Mucosa of gallbladder (tissue), 1 donor: ENCODE measurements around the gene DBT. TPM values are rescaled to one million over a fixed set of nuclear protein-coding genes. Genes with fewer than 3 reads are reported as not detected.
"Not testable (repeated sequence)": the region's sequence is repeated elsewhere in the genome, so short reads cannot be mapped to it uniquely, and the experiment has no call there.

Source experiments
- DNase-seq: peaks from one replicate; pipeline ENCODE4 v3.0.0-alpha.2; 2020; ENCODE audit warnings: low spot score
- total RNA-seq: library from RNA; stranded (reverse); gene quantifications from one replicate; pipeline ENCODE4 v1.2.1, GENCODE V29; 2021
- donor health status: DM: no; HTN: no; CAD: no.

DBT gene
- total RNA-seq, 1 donor from 2014 or later, result 17.0 TPM

DNA sequence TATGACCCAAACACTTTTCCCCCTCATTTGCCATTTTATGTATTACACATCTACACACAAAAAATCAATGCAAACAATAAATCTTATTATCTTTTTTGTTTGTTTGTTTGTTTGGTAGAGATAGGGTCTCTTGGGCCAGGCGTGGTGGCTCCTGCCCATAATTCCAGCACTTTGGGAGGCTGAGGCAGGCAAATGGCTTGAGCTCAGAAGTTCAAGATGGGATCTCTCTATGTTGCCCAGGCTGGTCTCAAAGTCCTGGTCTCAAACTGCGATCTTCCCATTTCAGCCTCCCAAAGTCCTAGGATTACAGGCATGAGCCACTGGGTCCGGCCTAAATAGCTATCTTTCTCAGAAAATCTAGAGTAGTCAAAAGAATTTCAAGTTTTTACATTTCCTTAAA lies 1.2 kb upstream of the DBT start:
- no peak for DNase-seq

DNA sequence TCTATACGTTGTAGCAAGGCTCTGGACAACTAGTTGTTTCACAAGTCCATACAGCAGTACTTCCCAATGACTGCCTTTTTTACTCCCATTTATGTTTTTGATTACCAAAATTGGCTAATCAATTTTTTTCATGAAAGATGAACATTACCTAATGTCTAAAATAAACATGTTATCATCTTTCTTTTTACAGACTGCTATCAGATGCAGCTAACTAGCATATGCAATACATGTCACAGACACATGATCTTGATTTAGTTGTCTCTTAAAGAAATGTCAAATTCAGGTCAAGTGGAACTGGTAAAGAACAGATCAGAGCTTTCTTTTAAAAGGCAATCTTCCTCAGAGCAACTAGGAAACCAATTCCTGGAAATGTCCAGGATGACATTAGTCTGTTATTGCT lies 630 bp upstream of the DBT start:
- no peak for DNase-seq

DNA sequence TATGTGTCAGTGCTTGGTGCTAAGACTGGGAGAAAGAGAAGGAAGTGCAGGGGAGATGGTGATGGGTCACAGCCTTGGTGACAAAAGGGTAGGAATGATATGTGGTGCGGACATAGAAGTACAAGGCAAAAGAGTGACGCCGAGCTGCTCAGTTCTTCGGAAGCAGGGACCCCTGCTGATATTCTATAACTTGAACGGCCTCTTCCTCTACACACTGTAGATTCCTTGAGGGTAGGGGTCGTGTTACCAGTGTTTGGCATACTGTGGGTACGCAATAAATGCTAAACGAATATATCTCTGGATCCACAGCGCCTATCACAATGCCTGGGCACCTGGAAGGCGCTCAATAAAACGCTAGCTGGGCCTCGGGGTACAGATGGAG lies 488 bp downstream of the DBT start:
- no peak for DNase-seq

DNA sequence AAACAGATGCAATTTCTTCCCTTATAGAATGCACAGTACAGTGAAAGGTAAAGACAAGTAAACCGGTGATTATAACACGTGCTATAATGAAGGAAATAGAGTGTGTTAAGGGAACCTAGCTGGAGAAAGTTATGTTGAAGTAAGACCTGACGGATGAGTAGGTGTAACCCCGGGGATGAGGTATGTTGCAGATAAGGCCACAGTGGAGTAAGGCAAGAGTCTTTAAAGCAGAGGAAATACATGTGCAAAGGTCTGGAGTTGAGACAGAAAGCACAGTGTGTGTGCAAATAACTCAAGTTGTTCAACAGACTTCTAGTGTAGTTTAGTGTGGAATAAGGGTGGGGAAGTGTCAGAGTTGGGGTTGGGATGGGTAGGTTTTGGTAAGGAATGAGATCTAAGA lies 2.9 kb downstream of the DBT start:
- DNase-seq, result no peak

DNA sequence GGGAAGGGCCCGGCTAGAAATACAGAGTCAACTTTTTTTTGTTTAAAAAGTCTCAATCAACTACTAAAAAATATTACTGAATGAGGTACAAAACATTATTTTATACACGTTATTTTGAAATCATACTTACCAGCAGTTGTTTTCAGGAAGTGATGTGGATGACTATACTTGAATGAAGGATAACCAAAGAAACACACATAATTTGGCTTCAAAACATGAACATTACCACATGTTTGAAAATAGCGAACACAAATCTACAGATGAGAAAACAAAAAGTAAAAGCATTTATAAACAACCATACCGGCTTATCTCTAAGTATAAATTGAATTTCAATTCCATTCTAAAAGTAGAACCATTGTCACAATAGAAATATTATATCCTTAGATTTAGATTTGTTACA lies 9.0 kb downstream of the DBT start:
- DNase-seq, result no peak

DNA sequence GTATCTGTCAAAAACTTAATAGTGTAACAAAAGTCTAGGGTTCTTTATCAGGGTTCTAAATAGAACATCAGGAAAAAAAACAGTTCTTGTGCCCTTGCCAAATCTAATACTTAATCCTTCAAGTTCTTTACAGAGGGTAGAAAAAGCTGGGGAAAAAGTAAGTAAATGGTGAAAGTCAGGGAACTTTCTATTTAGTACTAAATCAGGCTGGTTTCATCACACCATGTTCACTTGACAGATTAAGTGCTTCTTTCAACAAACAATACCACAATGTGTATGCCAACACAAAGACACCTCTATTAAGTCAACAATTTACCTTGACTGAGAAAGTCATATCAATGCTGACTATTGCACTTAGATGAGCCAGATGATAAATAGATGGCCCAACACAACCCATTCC lies 9.7 kb downstream of the DBT start:
- no peak for DNase-seq

DNA sequence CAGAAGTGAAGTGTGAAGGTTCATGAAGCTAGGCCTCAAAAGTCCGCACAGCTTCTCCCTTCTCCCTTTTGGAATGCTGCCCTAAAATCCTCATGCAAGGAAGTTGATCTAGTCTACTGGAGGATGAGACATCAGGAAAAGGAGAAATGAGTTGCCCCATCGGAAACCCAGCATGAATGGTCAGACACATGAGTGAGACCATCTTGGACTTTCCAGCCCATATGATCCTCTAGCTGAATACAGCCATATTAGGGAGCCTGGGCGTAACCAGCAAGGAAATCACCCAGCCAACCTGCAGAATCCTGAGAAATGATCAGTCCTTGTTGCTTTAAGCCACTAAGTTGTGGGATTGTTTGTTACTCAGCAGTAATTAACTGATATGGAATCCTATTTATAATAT lies 12.5 kb downstream of the DBT start:
- DNase-seq, result no peak

DNA sequence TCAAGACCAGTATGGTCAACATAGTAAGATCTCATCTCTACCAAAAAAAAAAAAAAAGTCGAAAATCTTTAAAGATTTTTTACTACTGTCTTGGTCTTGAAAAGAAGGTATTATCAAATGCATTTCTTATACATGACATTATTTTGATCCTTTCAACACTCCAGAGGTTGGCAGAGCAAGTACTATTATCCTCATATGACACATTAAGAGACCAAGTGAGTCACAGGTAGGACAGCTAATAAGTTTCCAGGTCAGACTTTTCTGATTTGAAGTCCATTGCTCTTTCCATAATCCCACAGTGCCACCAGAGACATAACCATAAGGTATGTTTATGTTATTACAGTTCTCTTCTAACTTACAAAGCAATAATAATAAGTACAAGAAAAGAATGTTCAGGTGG lies 15.2 kb downstream of the DBT start:
- DNase-seq, result no peak

DNA sequence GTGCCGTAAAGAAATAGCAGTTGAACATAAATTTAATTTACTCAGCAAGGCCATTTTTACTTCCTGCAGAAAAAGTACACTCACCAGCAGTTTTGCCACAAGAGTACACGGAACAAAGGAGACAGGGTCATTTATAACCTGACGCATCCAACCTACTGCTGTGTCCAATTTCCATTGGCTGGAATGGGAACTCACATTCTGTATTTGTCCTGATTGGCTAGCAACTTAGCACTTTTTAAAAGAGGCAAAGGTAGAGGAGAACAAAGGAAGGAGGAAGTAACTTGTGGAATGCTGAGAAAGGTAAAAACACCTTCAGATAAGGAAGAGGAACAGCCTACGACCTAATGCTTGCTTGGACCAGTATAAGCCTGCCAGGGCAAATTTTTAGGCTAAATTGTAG lies 16.1 kb downstream of the DBT start:
- not testable (repeated sequence) for DNase-seq

DNA sequence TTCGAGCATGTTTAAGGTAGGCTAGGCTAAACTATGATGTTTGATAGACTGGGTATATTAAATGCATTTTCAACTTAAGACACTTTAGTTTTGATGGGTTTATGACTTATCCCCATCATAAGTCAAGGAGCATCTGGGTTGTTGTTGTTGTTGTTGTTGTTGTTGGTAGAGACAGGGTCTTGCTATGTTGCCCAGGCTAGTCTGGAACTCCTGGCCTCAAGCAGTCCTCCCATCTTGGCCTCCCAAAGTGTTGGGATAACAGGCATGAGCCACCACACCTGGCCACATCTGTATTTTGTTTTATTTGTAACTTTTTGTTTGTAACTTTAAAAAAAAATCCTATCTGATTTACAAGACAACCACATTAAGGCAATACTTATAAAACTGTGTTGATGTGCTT lies 17.5 kb downstream of the DBT start:
- no peak for DNase-seq

DNA sequence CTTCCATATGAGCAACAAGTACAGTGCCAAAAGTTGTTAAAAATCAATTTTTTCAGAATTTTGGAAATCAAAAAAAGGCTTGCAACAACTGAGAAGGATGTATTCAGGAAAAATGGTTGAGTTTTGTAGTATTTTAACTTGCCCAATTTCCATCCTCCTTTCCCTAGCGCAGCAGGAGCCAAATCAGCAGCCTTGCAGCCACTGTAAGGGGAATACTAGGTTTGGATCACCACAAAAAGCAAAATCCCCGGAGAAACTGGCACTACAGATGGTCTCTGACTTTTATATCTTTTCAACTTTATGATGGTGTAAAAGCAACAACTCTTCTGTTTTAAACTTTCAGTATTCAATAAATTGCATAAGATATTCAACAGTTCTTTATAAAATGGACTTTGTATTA lies 17.9 kb downstream of the DBT start:
- DNase-seq, result no peak

DNA sequence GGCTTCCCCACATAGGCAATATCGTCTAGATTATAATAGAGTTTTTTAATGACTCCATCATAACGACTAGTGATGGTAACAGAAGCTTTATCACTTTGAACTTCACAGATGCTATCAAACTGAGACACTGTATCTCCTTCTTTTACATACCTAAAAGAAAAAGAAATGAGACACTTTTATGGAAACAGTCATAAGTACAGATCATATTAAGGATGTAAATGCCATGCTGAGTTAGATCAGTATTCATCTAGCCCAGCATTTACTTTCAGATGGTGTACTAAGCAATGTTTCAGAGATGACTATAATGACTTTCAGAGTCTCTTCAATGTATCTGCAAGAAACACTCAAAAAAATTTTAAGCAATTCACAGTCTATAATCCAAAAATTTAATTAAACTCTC lies 18.9 kb downstream of the DBT start:
- DNase-seq, result no peak

DNA sequence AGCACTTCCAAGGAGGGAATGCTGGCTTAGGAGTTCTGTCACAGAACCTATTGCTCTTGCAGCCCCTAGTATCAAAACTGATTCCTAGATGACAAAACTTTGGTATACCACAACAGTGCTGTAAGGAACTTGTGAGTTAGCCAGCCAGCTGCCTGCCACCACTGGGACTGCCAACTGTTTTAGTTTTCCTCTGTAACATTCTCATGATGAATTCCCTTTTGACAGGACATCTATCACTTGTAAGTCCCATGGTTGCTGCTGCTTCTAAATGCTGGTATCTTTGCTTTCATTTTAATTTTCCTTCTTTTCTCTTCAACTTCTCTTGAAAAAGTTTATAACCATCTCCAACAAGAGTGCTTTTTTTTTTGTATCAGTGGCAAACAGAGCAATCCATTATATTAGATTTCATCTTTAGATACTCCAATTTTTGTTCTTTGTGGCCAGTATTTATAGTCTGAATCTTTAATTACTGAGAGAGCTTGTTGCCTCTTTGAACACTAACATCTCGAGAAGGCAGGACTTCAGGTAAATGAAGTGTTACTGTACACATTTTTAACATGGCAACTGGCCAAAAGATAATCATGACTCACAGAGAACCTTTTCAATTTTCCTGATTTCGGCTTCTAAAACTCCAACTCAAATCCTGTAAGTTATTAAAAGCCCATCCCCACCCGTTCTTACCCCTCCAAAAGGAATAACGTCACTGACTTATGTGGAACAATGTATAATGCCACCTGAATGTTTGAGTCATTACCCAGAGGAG lies 19.8 kb downstream of the DBT start:
- no peak for DNase-seq

DNA sequence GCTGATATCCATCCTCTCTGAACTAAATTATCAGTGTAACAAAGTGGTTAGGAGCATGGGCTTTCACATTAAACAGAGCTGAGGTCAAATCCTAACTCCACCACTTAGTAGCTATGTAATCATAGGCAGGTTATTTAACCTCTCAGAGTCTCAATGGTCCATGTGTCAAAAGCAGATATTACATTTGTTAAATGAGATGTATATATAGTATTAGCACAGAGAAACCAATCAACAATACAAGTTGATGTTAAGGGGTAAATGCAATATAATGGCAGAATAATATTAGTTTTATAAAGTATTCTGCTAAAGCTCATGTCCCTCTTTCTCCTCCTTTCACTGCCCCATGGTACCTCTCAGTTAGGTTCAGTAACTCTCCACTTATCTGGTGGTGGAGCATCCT lies 27.2 kb downstream of the DBT start:
- no peak for DNase-seq

DNA sequence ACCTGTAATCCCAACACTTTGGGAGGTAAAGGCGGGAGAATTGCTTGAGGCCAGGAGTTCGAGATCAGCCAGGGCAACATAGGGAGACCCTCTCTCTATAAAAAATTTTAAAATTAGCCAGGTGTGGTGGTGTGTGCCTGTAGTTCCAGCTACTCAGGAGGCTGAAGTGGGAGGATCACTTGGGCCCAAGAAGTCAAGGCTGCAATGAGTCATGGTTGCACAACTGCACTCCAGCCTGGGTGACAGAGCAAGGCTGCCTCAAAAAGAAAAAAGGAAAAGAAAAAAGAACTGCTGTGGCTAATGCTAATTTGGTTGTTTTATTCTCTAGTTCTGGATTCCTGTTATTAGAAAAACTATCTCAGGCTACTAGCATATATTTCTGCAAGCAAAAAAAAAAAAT lies 29.8 kb downstream of the DBT start:
- no peak for DNase-seq

DNA sequence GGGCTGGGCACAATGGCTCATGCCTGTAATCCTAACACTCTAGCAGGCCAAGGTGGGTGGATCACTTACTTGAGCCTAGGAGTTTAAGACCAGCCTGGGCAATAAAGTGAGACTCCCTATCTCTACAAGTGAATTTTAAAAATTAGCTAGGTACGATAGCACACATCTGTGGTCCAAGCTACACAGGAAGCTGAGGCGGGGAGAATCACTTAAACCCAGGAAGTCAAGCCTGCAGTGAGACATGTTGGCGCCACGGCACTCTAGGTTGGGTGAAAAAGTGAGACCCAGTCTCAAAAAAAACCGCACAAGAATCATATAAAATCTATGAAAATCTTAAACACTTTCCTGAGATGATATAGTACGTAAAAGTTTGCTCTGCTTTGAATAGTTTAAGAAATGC lies 30.2 kb downstream of the DBT start:
- DNase-seq, result no peak

DNA sequence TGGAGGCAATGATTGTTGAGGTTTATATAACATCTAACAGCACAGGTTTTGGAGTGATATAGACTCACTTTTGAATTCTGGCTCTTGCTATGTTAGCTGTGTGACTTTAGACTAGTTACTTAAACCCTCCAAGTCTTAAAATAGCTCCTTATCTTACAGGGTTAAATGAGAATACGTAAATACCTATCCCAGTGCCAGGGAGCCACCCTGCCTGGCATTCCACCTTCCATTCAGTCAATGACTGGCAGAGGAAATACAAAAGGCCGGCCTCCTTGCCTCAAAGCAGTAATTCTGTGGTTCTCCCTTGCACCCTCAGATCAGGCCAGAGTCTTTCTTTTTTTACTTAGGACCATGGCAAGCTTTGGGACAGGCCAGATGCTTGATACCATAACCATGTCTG lies 31.8 kb downstream of the DBT start:
- no peak for DNase-seq

DNA sequence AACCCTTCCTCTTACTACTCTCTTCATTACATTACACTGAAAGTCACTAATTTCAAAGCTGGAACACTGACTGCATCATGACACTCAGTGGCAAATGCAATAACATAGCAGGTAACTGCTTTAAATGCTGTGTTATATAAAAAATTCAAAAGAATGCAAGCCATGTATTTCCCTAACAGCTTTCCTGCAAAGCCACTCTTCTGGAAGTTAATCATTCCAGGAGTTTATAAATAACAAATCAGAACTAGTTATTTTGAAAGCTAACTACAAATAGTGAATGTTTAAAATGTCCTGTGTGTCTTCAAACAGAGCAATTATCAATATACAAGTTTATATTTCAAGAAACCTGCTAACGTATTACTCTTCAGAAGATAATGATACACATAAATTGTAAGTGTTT lies 34.5 kb downstream of the DBT start:
- DNase-seq, result no peak

DNA sequence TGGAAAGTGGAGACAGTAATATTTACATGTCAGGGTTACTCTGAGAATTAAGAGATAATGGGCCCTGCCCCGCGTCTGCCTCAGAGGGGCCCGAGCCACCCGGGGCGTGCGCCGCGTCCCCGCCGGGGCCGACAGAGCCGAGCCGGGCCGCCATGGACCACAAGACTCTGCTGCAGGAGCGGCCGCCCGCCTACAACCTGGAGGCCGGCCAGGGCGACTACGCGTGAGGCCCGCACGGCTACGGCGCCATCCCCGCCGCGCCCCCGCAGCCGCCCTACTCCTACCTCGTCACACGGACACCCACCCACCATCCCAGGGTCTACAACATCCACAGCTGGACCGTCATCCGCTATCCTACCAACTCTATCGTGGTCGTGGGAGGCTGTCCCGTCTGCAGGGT lies 36.5 kb downstream of the DBT start:
- no peak for DNase-seq

DNA sequence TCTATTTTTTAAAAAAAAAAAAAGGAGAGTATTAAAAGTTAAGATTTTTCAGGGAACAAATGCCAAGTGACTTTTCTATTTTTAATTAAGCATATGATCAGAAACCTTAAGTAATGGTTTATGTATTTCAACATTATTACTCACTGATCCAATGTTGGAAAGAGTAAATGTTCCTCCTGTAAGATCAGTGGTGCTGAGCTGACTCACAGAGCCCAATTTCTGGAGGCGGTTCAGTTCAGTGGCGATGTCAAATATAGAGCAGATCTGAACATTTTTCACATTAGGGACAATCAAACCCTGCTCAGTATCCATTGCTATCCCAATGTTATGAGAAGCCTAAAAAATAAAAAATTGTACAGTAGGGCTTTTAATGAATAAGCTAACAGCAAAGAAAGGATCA lies 43.3 kb downstream of the DBT start:
- no peak for DNase-seq

DNA sequence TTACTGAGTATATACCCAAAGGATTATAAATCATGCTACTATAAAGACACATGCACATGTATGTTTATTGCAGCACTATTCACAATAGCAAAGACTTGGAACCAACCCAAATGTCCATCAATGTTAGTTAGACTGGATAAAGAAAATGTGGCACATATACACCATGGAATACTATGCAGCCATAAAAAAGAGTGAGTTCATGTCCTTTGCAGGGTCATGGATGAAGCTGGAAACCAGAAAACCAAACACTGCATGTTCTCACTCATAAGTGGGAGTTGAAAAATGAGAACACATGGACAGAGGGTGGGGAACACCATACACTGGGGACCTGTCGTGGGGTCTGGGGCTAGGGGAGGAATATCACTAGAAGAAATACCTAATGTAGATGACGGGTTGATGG lies 44.0 kb downstream of the DBT start:
- DNase-seq, result not testable (repeated sequence)

DNA sequence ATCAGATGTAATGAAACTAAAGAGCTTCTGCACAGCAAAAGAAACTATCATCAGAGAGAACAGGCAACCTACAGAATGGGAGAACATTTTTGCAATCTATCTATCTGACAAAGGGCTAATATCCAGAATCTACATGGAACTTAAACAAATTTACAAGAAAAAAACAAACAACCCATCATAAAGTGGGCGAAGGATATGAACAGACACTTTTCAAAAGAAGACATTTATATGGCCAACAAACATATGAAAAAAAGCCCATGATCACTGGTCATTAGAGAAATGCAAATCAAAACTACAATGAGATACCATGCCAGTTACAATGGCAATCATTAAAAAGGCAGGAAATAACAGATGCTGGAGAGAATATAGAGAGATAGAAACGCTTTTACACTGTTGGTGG lies 44.5 kb downstream of the DBT start:
- DNase-seq, result not testable (repeated sequence)

DNA sequence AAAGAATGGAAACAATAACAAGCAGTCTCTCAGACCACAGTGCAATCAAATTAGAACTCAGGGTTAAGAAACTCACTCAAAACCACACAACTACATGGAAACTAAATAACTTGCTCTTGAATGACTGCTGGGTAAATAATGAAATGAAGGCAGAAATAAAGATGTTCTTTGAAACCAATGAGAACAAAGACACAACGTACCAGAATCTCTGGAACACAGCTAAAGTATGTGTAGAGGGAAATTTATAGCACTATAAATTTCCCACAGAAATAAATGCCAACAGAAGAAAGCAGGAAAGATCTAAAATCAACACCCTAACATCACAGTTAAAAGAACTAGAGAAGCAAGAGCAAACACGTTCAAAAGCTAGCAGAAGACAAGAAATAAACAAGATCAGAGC lies 46.9 kb downstream of the DBT start:
- not testable (repeated sequence) for DNase-seq

DNA sequence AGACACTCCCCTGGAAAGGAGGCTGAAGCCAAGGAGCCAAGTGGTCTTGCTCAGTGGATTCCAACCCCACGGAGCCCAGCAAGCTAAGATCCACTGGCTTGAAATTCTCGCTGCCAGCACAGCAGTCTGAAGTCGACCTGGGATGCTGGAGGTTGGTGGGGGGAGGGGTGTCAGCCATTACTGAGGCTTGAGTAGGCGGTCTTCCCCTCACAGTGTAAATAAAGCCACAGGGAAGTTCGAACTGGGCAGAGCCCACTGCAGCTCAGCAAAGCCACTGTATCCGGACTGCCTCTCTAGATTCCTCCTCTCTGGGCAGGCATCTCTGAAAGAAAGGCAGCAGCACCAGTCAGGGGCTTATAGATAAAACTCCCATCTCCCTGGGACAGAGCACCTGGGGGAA lies 49.6 kb downstream of the DBT start:
- DNase-seq, result not testable (repeated sequence)
